DMS53 (cell line): ENCODE measurements around the gene PLA2G2E.

ENCODE experiments used
- DNase-seq: peaks from one replicate; lab custom pipeline; 2025; lab: John Stamatoyannopoulos, UW

Gene PLA2G2E, protein sequence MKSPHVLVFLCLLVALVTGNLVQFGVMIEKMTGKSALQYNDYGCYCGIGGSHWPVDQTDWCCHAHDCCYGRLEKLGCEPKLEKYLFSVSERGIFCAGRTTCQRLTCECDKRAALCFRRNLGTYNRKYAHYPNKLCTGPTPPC

GRCh38 chr1:19923137-19923952 lies at the start of gene PLA2G2E:
TSS of gene PLA2G2E (minus strand) at chr1:19923617. CDS start at chr1:19923559, 58 bp downstream.
- DNase-seq, result no peak

DNA sequence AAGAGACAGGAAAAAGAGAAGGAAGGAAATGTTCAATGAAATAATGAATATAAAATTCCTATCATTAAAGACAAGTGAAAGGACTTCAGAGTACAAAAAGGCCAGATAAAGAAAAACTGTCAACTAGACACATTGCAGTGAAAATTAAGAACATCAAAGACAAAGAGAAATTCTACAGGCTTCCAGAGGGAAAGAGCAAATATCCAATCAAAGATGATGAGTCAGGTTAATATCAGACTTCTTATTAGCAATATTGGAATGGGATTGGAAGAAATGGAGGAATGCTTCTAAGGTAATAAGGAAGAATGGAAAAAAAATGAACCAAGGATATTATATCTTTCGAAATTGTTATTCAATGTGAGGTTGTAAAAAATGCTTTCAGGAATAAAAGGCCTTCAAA lies 48.2 kb upstream of the PLA2G2E start:
- no peak for DNase-seq

- DNase-seq, result no peak
Observed at GRCh38 chr1:19969898-19970660, 46.7 kb upstream of the PLA2G2E start.

DNA sequence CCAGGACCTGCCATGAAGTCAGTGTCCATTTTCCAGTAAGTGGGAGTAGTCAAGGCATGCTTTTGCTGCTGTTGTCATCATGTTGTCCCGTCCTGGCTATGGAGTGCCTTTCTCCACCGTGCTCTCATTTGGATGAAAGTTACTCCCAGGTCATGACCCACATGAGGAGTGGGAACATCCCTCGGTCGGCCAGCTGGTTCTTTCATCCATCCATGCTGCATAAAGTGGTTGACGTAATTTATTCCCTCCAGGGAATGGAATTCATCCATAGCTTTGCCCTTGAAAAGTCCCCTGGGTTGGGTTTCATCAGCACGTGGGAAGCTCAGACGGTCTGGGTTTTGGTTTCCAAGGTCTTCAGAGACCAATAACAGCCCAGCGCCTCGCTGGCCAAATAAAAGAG lies 44.4 kb upstream of the PLA2G2E start:
- DNase-seq, result no peak

DNA sequence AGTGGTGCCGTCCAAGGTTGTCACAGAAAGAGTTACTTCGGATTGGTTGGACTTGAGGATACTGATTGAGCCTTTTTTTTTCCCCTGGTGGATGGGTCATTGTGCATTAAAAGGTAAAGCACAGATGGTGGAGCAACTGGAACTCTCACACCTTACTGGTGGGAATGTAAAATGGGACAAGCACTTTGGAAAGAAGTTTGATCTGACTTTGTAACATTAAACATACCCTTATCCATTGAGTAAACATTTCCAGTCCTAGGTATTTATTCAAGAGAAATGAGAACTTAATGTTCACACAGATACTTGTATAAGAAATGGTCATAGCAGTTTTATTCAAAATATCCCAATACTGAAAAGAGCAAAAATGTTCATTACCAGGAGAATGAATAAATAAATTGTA lies 41.1 kb upstream of the PLA2G2E start:
- no peak for DNase-seq

GRCh38 chr1:19963636-19964035 lies 40.2 kb upstream of the PLA2G2E start:
- DNase-seq, result no peak

DNA sequence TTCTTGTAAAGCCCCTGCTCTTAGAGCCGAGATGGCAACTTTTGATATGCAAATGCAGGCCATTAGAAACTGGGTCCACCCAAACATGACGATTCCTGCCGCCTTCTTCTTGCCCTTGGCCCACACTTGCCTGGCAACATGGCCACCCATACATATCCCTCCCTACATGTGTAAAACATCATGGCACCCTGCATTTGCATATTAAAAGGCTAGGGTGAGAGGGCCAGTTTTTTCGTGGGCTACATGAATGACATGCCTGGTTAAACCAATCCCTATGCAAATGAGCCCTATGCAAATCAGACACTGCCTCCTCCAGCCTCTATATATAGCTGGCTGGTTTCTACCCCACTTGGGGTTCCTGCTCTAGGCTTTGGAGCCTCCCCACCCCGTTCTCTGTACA lies 37.2 kb upstream of the PLA2G2E start:
- no peak for DNase-seq

GRCh38 chr1:19957779-19958178 lies 34.4 kb upstream of the PLA2G2E start:
- DNase-seq, result no peak

DNA sequence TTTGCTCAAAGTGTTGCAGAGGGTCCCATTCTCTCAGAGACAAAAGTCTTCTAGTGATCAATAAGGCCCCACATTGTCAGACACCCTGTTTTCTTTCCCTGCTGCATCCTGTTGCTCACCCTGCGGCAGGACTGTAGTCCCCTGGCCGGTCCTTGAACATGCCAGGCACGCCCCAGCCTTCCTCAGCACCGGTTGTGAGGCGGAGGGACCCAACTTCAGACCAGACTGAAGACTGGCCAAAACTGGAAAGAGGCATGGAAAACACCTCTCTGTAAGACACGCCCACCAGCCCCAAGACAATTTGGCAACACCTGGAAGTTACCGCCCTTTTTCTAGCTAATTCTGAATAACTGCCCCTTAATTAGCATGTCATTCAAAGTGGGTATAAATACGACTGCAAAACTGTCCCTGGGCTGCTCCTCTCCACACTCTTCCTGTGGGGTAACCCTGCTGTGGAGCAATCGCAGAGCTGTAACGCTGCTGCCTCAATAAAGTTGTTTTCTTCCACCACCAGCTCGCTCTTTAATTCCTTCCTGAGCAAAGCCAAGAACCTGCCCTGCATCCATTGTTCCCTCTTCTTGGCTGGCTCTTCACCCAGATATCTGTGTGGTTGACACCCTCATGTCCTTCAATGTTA lies 32.2 kb upstream of the PLA2G2E start:
- no peak for DNase-seq

DNA sequence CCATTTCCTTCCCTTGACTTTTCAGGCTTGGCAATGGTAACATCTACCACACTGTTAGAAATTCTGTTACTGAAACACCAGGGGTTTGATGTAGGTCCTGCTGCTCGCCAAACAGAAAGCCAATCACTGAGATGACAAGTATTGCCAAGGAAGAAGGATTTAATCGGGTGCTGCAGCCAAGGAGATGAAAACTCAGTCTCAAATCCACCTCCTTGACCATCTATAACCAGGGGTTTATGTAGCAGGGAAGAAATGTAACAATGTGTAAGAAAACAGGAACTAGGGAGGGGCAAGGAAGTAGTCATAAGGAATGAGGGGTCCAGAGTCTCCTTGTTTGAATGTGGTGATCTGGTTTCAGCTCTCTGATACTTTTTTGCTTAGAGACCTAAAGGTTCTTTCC lies 30.6 kb upstream of the PLA2G2E start:
- no peak for DNase-seq

GRCh38 chr1:19949016-19949415 lies 25.6 kb upstream of the PLA2G2E start:
- DNase-seq, result peak; percentile 34

- DNase-seq, result no peak
Observed at GRCh38 chr1:19946971-19947370, 23.6 kb upstream of the PLA2G2E start.

GRCh38 chr1:19946331-19946751 lies 22.9 kb upstream of the PLA2G2E start:
- DNase-seq, result no peak

DNA sequence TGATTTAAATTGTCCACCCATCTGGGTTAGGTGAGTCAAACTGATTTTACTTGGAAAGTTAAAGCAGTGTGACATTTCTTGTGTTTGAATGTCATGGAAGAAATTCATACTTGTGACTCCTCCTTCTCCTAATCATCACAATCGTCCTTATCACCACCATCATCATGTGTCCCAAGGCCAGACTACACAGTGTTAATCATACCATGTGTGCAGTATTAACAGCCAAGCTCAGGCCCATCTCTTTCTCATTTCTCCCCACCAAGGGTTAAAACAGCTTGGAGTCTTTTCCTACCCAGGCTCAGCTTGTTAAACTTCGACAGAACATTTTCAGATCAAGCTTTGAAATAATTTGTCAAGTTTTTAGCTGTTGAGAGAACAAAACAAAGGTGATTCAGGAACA lies 22.5 kb upstream of the PLA2G2E start:
- DNase-seq, result no peak

GRCh38 chr1:19942657-19943056 lies 19.2 kb upstream of the PLA2G2E start:
- DNase-seq, result no peak

- no peak for DNase-seq
Observed at GRCh38 chr1:19942088-19942487, 18.7 kb upstream of the PLA2G2E start.

DNA sequence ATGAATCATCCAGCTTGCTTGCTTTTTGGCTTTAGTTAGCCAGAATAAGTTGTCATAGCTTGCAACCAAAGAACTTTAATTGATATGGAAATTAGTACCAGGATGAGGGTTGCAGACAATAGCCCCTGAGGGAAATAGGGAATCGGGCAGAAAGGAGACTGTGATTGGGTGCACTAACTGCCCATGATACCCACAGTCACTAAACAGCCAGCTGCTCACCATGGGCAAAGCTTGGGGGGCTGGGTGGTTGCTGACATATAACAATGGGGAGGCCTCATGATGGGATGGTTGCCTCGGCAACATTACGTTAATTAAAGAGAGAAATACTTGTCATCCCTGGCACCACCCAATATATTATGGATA lies 17.8 kb upstream of the PLA2G2E start:
- no peak for DNase-seq

DNA sequence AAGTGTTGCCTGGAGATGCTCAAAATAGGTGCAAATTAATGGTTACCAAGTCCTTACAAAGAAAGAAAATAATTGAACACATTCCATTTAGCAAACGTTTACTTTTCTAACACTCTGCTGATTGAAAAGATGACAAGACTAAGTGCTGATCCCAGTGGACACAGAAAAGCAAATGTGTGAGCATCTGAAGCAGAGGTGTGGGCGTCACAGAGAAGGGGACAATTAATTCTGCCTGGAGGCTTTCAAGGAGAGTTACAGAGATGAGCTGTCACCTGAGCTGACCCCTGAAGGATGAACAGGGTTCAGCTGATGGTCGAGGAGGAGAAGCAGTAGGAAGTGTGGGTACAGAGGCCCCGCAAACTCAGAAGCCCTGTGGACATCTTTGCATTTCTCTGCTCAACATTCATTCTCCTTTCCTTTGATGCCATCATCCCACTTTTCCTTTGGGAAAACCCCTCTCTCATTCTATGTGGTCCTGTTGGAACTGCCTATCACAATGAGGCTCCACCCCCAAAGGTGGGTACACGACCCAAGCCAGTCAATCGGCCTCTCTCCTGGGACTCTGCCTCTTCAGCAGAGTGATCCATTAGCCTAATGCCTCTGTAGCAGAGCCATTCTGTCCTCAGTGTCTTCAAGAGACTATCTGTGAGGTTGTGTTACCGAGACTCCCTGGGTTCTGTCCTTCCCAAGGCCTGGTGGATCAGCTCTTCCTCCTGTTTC lies 17.2 kb upstream of the PLA2G2E start:
- DNase-seq, result no peak

GRCh38 chr1:19938472-19938871 lies 15.1 kb upstream of the PLA2G2E start:
- DNase-seq, result no peak

DNA sequence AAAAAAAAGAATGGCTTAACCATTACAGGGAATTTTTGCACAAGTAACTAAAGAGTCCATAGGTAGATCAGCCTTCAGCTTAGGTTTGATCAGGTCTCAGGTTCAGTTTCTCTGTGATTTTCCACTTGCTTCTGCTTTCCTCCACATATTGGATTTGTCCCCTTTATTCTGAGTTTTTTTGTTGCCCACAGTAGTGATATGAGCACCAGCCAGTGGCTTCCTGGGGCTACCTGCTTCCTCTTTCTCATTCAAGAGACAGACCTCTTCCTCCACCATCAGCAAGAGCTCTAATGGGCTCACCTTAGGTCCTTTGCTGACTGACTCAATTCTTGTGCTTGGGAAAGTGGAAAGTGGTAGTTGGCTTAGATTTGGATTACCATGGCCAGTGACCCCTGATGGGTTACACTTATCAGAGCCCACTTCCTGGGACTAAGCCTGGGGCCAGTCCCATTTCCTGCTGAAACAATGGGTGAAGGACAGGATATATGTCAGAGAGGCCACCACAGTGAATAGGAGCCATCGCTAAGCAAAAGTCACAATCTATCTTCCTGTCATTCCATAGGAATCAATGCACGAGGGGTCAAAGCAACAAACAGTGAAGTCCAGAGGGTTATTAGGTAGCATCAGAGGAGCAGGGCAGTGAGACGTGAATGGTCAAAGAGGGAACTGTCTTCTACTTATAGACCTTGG lies 12.8 kb upstream of the PLA2G2E start:
- no peak for DNase-seq

DNA sequence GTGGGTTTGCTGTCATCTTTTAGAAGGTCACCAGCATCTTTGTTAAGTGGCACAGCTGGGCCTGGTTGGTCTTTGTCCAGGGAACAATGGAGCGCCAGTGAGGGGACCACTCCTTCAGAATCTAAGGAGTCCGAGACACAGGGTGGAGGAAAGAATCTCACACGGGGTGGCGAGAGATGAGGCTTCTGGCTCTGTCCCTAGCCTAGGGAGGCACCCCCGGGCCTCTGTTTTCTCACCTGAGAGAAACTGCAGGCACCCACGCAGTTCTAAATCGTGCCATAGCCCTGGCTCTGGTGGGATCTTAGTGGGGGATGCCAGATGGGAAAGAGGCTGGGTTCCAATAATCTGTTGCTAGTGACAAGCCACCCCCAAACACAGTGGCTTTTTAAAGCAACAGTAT lies 10.9 kb upstream of the PLA2G2E start:
- DNase-seq, result no peak
